GM21390 (cell line): Measurements from ENCODE around the gene TRAPPC3.

Experiments used
- ATAC-seq: cut with Tn5 transposase; IDR thresholded peaks from one replicate; pipeline ENCODE4 v1.9.1; 2021; ENCODE audit not compliant: unreplicated experiment

Gene TRAPPC3

GRCh38 chr1:36128126-36128904, 21.0 kb downstream of the TRAPPC3 start:
- no peak for ATAC-seq

DNA sequence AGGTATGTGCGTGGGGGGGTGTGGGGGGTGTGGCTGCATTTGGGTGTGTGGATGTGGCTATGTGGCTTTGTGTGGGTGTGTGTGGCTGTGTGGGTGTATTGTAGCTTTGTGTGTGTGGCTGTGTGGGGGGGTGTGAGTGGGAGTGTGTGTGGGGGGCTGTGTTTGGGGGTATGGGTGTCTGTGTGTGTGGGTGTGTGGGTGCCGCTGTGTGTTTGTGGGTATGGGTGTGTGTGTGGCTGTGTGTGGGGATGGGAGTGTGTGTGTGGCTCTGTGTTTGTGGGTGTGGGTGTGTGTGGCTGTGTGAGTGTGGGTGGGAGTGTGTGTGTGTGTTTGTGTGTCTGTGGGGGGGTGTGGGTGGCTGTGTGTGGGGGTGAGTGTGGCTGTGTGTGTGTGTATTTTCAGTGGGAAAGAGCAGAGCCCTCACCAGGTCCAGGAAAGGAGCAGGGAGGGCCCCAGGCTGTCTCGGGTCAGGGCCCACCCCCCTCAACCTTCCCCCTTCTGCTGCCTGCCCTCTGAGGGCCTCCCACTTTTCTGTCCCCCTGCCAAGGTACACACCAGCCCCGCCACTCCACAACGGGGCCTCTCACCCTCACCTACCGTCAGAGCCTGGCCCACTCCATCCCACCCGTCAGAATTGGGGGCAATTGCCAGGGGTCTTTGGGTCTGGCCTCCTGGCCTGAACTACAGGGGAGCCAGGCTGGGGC, 22.3 kb downstream of the TRAPPC3 start:
- no peak for ATAC-seq

GRCh38 chr1:36126005-36126716, 23.1 kb downstream of the TRAPPC3 start:
- ATAC-seq: no peak

DNA sequence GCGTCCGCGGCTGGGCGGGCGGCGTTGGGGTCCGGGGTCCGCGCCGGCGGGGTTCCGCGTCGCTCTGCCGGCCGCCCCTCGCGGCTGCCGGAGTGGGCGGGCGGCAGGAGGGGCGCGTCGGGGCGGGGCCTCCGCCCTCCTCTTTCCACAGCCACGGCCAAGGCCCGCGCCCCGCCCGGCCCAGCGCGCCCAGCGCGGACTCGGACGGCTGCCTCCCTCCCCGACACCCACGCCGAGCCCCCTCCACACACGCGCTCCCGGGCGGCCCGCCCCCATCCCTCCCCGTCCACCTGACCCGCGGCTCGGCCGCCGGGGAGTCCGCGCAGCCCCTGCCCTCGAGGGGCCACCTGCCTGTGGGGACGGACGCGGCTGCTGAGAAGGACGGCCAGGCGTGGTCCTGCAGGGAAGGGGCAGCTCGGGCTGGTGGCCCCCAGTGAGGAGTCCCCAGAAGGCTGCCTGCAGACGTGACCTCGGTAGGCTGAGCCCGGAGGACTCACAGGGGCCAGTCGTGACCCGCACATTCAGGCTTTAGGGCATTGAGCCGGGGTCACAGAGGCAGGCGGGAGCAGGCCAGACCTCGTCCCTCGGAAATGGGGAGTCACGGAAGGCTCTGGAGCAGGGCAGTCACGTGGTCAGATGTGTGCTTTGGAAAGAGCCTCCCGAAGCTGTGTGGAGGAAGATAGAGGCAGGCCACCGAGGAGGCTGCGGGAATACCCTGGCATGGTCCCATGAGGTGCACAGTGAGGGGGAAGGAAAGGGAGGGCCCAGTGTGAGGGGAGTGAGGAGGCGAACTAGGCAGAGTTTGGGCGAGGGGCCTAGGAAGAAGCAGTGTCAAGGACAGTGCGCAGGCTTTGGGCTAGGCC, 23.9 kb downstream of the TRAPPC3 start, which contains the start of gene COL8A2:
TSS of gene COL8A2 (minus strand) at position 94 of the 863 bp plus-strand sequence. CDS start 24,980 bp downstream, outside the sequence.
- ATAC-seq: no peak

- no peak for ATAC-seq
Measured at GRCh38 chr1:36124404-36125128, 24.7 kb downstream of the TRAPPC3 start.

DNA sequence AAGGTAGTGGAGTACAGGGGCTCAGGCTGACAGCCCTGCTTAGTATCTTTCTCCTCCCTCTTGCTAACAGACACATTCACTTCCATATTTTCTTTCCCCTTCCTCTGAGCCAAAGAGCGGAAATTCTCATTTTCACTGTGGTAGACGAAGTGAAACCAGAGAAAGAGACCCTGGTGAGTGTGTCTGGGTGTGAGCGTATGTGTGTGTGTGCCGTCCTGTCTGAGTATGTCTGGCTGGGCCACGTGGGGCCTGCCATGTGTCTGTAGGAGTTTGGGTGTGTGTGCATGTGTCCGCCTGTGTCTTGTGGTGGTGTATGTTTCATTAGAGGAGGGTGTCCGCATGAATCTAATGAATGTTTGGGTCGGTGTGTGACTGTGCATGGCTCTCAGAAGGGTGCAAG, 25.9 kb downstream of the TRAPPC3 start:
- ATAC-seq: no peak

DNA sequence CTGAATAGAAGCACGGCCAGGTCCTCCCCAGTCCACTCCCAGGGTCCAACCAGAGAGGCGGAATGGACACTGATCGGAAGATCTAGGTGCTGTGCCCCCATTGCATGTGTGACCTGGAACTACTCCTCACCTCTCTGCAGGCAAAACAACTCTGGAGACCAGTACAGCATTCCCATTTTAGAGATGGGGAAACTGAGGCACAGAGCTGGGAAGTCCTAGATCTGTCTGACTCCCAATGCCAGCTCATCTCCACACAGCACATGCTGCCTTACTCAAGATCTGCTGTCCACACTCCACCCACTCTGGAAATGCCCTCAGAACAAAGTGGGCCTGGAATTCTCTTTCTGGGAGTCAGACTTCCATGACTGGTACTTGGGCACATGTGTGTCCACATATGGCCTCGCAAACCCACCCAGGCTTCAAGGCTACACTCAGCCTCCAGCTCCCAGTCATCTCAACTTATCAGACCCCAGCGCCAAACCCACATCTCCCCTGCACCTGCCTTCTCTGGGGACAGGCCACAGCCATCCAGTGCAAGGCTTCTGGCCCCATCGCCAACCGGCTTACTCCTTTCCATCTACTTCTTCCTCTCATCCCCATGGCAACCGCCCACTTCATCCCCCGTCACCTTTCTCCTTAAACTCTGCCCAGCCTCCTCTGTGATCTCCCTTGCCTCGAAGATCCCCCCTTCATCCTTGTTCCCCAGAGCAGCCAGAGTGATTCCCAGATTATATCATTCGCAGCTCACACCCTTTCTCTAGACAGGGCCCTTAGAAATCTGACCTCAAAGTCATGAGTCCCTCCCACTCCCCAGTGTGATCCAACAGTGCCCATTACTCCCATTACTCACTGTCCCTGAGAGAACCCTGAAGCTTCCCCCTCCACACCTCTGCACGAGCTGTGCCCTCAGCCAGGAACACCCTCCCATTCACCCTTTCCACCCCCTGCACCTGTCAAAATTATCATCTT, 26.9 kb downstream of the TRAPPC3 start:
- no peak for ATAC-seq

DNA sequence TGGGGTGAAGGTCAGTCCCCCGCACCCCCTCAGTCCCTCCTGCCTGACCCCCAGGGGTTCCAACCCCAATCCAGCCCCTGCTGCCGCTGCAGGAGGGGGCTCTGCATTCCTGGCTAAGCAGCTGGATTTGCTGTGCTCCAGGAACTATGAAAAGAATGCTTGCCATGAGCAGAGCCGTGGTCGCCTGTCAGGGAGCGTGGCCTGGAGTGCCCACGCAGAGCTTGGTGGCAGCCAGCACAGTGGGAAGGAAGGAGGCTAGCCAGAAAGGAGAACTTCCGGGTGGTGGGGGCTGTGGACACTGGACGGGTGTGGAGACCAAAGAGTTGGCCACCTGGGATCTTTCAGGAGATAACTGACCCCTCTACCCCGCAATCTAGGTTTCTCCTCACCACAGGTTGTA, 29.8 kb downstream of the TRAPPC3 start:
- no peak for ATAC-seq

GRCh38 chr1:36118447-36119204, 30.7 kb downstream of the TRAPPC3 start:
- no peak for ATAC-seq

DNA sequence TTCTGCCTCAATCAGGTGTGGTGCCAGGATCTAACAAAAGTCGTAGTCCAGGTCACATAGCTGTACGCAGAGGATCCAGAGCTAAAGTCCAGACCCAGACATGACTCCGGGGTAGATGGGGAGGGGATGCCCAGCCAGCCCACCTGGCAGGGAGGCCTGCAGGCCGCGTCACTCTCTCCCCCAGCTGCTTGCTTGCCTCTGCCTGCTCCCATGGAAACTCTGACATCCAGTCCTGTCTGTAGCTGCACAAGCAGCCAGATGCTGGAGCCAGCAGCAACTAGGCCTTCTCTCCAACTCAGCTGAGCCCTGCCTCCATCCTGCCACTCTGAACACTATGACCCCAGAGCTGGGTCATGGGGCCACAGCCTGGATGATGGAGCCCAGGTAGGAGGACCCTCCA, 32.4 kb downstream of the TRAPPC3 start:
- ATAC-seq: no peak

GRCh38 chr1:36115931-36116330, 33.4 kb downstream of the TRAPPC3 start:
- ATAC-seq: no peak

DNA sequence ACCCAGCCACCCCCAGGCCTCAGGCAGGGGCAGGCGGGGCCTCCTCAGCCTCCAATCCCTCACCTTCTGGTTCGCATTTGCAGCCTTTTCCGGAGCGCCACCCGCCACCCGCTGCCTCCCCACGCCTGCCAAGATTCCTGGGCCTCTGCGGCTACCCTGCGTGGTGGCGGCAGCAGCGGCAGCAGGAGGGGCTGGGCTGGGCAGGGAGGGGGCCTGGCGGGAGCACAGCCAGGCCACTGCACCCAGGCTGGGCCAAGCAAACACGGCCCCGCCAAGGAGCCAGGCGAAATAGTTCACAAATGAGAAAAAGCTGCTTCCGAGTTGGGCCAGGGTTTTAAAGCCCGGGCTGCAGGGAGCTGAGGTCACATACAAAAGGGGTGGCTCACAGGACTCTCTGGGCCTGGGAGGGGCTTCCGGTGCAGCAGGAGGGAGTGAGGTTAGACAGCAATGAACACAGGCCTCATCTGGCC, 34.1 kb downstream of the TRAPPC3 start:
- ATAC-seq: no peak

- ATAC-seq: no peak
Measured at GRCh38 chr1:36114371-36114770, 34.9 kb downstream of the TRAPPC3 start.

DNA sequence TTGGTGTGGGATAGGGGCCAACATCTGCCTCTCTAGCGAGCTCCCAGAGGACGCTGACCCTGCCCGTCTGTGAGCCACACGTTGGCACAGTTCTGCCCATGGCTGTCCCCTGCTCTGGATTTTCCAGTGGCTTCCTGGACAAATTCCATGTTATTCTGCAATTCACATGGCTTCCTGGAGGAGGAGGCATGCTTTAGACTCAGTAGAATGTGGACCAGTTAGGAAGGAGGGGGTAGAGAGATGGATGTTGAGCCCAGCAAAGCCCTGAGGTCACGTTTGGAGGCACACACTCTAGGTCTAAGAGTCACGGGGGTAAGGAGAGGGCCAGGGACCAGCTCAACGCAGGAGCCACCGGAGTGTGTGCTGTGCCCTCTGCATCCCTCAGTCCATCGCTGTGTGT, 36.5 kb downstream of the TRAPPC3 start:
- ATAC-seq: no peak

GRCh38 chr1:36111151-36111550, 38.1 kb downstream of the TRAPPC3 start:
- no peak for ATAC-seq

GRCh38 chr1:36109041-36109679, 40.1 kb downstream of the TRAPPC3 start:
- no peak for ATAC-seq

- ATAC-seq: no peak
Measured at GRCh38 chr1:36108314-36108713, 41.0 kb downstream of the TRAPPC3 start.

GRCh38 chr1:36107394-36107793, 41.9 kb downstream of the TRAPPC3 start:
- ATAC-seq: no peak
